ENCODE measurements around the gene PDGFRA. TPM values are rescaled to one million over a fixed set of nuclear protein-coding genes. Genes with fewer than 3 reads are reported as not detected.

PDGFRA gene
- polyA plus RNA-seq, 4 donors = 0.67 to 73.7 (median 7.7) TPM

DNA sequence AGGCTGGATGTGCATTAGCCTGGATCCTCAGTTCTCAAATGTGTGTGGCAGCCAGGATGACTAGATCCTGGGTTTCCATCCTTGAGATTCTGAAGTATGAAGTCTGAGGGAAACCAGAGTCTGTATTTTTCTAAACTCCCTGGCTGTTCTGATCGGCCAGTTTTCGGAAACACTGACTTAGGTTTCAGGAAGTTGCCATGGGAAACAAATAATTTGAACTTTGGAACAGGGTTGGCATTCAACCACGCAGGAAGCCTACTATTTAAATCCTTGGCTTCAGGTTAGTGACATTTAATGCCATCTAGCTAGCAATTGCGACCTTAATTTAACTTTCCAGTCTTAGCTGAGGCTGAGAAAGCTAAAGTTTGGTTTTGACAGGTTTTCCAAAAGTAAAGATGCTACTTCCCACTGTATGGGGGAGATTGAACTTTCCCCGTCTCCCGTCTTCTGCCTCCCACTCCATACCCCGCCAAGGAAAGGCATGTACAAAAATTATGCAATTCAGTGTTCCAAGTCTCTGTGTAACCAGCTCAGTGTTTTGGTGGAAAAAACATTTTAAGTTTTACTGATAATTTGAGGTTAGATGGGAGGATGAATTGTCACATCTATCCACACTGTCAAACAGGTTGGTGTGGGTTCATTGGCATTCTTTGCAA lies 67.6 kb downstream of the PDGFRA start:
- DNase-seq = peak in 1 of 2 donors; percentile 22
- no peak for FAIRE-seq
- peaks cover 0 to 15% of the 10 kb centered on the region in 2 donors for H3K9me3 ChIP-seq (ENCODE audit: control insufficient read depth in 2 of 2, insufficient read depth in 1 of 2, low read depth in 1 of 2, low read length in 1 of 2)
- H3K27me3 ChIP-seq (ENCODE audit: control insufficient read depth in 3 of 3, insufficient read depth in 3 of 3, low read length in 3 of 3) = no peaks in the 10 kb centered on the region
- peaks cover 0 to 9% (median 0%) of the 10 kb centered on the region in 3 donors for H3K36me3 ChIP-seq (ENCODE audit: control insufficient read depth in 3 of 3, insufficient read depth in 2 of 3, low read depth in 1 of 3, low read length in 3 of 3)
- H3K4me1 ChIP-seq (ENCODE audit: control insufficient read depth in 3 of 3, insufficient read depth in 2 of 3, low read depth in 1 of 3, low read length in 2 of 3) = no peaks in the 10 kb centered on the region
- no peak overlapping the region for H3K4me3 ChIP-seq (ENCODE audit: low read depth in 1 of 3, low read length in 3 of 3)
- 30 to 56% (median 47%) methylated on average over 7 of the region's 7 CpGs for WGBS, 3 donors
- H3K27ac ChIP-seq (ENCODE audit: low read depth in 1 of 3, low read length in 2 of 3) = no peak overlapping the region

GRCh38 chr4:54308110-54308509 lies 79.0 kb downstream of the PDGFRA start:
- no peak for FAIRE-seq
- H3K27ac ChIP-seq (ENCODE audit: low read depth in 1 of 3, low read length in 2 of 3) = no peak overlapping the region
- no peaks in the 10 kb centered on the region for H3K9me3 ChIP-seq (ENCODE audit: control insufficient read depth in 2 of 2, insufficient read depth in 1 of 2, low read depth in 1 of 2, low read length in 1 of 2)
- WGBS, 3 donors = 65 to 89% (median 67%) methylated on average over 2 of the region's 2 CpGs
- H3K4me3 ChIP-seq (ENCODE audit: low read depth in 1 of 3, low read length in 3 of 3) = no peak overlapping the region
- H3K27me3 ChIP-seq (ENCODE audit: control insufficient read depth in 3 of 3, insufficient read depth in 3 of 3, low read length in 3 of 3) = peaks cover 0 to 2% (median 0%) of the 10 kb centered on the region in 3 donors
- DNase-seq = no peak
- H3K36me3 ChIP-seq (ENCODE audit: control insufficient read depth in 3 of 3, insufficient read depth in 2 of 3, low read depth in 1 of 3, low read length in 3 of 3) = no peaks in the 10 kb centered on the region
- H3K4me1 ChIP-seq (ENCODE audit: control insufficient read depth in 3 of 3, insufficient read depth in 2 of 3, low read depth in 1 of 3, low read length in 2 of 3) = no peaks in the 10 kb centered on the region

DNA sequence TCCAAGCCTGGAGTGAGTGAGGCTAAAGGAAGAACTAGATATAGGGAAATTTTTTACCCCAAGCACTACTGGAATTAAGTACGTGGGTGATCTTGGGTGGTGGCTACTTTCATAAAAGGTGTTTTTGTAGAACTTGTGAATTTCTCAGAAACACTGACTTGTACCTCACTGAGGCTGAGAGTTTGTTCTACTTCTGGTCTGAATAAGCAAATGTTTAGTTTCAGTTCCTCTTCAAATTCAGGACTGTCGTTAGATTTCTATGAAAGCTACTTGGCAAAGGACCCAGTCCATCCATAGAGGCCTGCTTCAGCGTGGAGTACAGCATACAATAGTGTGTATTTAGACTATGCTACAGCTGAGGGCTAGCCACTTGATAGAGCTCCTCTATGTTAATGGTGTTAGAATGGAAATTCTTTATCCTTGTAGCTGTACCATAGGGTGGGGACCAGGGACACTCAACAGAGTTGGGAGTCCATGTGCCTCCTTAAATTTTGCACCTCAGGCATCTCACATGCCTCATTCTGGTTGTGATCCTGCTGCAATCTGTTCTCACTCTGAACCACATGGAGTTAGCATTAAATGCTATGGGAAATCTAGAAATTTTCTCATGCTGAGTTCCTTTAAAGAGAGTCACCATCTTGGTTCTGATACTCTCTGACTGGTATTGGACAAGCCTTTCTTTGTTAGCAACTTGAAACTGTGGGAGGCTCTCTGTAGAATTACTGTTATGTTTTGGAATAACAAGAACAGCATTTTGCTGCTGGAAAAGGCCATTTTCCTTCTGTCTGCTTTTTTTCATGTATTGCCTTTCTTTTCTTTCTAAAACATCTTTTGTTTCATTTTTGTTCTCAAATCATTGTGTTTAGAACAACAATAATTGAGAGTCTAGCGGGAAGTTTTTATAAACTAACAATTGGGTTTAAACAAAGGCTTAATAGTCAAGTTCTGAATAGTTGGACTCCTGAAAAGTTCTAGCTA lies 86.8 kb downstream of the PDGFRA start:
- 51 to 68% (median 58%) methylated on average over 4 of the region's 4 CpGs for WGBS, 3 donors
- Histone ChIP-seq H3K4me3 (ENCODE audit: low read depth in 1 of 3, low read length in 3 of 3) (no peak overlapping the region), H3K4me1 (ENCODE audit: control insufficient read depth in 3 of 3, insufficient read depth in 2 of 3, low read depth in 1 of 3, low read length in 2 of 3) (no peaks in the 10 kb centered on the region), H3K36me3 (ENCODE audit: control insufficient read depth in 3 of 3, insufficient read depth in 2 of 3, low read depth in 1 of 3, low read length in 3 of 3) (no peaks in the 10 kb centered on the region), H3K9me3 (ENCODE audit: control insufficient read depth in 2 of 2, insufficient read depth in 1 of 2, low read depth in 1 of 2, low read length in 1 of 2) (no peaks in the 10 kb centered on the region), H3K27ac (ENCODE audit: low read depth in 1 of 3, low read length in 2 of 3) (no peak overlapping the region), H3K27me3 (ENCODE audit: control insufficient read depth in 3 of 3, insufficient read depth in 3 of 3, low read length in 3 of 3) (no peaks in the 10 kb centered on the region)
- DNase-seq = no peak
- no peak for FAIRE-seq

DNA sequence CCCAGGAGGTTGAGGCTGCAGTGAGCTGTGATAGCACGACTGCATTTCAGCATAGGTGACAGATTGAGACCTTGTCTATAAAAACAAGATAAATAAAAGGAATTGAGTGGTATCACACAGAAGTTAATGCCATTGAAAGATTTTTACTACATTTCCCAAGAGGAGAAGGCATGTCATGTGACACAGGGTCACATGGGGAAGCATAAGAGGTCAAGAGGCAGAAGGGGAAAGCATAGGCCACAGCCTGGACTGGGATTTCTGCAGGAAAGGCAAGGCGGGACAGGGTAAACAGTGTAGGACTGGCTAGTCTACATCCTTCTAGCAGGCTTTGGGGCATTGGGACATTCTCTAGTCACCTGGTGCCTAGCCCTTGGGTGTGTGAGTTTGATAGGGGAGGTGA lies 88.6 kb downstream of the PDGFRA start:
- no peak for FAIRE-seq
- no peak for DNase-seq
- Histone ChIP-seq H3K36me3 (ENCODE audit: control insufficient read depth in 3 of 3, insufficient read depth in 2 of 3, low read depth in 1 of 3, low read length in 3 of 3) (no peaks in the 10 kb centered on the region), H3K27me3 (ENCODE audit: control insufficient read depth in 3 of 3, insufficient read depth in 3 of 3, low read length in 3 of 3) (no peaks in the 10 kb centered on the region), H3K9me3 (ENCODE audit: control insufficient read depth in 2 of 2, insufficient read depth in 1 of 2, low read depth in 1 of 2, low read length in 1 of 2) (no peaks in the 10 kb centered on the region), H3K27ac (ENCODE audit: low read depth in 1 of 3, low read length in 2 of 3) (no peak overlapping the region), H3K4me3 (ENCODE audit: low read depth in 1 of 3, low read length in 3 of 3) (no peak overlapping the region), H3K4me1 (ENCODE audit: control insufficient read depth in 3 of 3, insufficient read depth in 2 of 3, low read depth in 1 of 3, low read length in 2 of 3) (no peaks in the 10 kb centered on the region)
- WGBS, 3 donors = 62 to 92% (median 82%) methylated on average over 2 of the region's 2 CpGs

GRCh38 chr4:54318904-54319303 lies 89.8 kb downstream of the PDGFRA start:
- no peaks in the 10 kb centered on the region for H3K4me1 ChIP-seq (ENCODE audit: control insufficient read depth in 3 of 3, insufficient read depth in 2 of 3, low read depth in 1 of 3, low read length in 2 of 3)
- H3K36me3 ChIP-seq (ENCODE audit: control insufficient read depth in 3 of 3, insufficient read depth in 2 of 3, low read depth in 1 of 3, low read length in 3 of 3) = no peaks in the 10 kb centered on the region
- WGBS, 3 donors = 28 to 34% (median 30%) methylated on average over 5 of the region's 5 CpGs
- H3K9me3 ChIP-seq (ENCODE audit: control insufficient read depth in 2 of 2, insufficient read depth in 1 of 2, low read depth in 1 of 2, low read length in 1 of 2) = no peaks in the 10 kb centered on the region
- no peak overlapping the region for H3K4me3 ChIP-seq (ENCODE audit: low read depth in 1 of 3, low read length in 3 of 3)
- no peaks in the 10 kb centered on the region for H3K27me3 ChIP-seq (ENCODE audit: control insufficient read depth in 3 of 3, insufficient read depth in 3 of 3, low read length in 3 of 3)
- FAIRE-seq (no peak), DNase-seq (peak; percentile 15 to 23)
- H3K27ac ChIP-seq (ENCODE audit: low read depth in 1 of 3, low read length in 2 of 3) = no peak overlapping the region

DNA sequence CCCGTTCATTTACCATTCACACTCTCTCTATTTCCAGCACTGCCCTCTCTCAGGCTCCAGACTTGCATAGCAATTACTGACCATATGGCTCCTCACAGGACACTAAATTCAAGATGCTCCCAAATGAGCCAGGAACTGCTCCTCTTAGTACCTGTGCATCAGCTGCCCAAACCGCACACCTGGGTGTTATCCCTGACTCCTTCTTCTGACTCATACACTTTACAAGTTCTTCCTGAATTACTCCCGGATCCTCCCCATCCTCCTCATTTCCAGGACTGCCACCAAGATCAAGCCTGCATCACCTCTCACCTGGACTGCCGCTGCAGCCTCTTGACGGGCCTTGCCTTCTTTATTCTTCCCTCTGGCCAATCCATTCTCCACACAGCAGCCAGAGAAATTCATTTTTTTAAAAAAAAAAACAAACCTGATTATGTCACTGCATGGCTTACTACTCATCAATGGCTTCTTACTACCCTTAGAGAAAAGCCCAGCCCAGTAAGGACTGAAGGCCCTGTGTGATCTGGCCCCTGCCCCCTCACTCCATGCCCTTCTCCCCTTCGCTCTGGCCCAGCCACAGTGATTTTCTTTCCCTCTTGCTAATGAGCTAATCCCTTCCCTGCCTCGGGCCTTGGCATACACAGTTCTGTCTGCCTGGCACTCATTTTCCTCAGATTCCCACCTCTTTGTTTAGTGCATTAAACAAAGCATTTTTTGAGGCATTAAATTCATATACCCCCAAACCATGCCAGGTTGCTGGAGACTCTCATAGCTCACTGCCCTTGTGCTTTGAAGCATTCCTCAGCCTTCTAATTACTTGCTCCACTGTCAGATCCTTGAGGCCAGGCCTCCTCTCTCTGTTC lies 92.0 kb downstream of the PDGFRA start:
- Histone ChIP-seq H3K36me3 (ENCODE audit: control insufficient read depth in 3 of 3, insufficient read depth in 2 of 3, low read depth in 1 of 3, low read length in 3 of 3) (no peaks in the 10 kb centered on the region), H3K4me3 (ENCODE audit: low read depth in 1 of 3, low read length in 3 of 3) (no peak overlapping the region), H3K9me3 (ENCODE audit: control insufficient read depth in 2 of 2, insufficient read depth in 1 of 2, low read depth in 1 of 2, low read length in 1 of 2) (no peaks in the 10 kb centered on the region), H3K4me1 (ENCODE audit: control insufficient read depth in 3 of 3, insufficient read depth in 2 of 3, low read depth in 1 of 3, low read length in 2 of 3) (no peaks in the 10 kb centered on the region), H3K27ac (ENCODE audit: low read depth in 1 of 3, low read length in 2 of 3) (no peak overlapping the region), H3K27me3 (ENCODE audit: control insufficient read depth in 3 of 3, insufficient read depth in 3 of 3, low read length in 3 of 3) (no peaks in the 10 kb centered on the region)
- DNase-seq (no peak), FAIRE-seq (no peak)
- whole genome bisulfite sequencing, 3 donors = 73 to 86% (median 81%) methylated on average over 7 of the region's 7 CpGs

DNA sequence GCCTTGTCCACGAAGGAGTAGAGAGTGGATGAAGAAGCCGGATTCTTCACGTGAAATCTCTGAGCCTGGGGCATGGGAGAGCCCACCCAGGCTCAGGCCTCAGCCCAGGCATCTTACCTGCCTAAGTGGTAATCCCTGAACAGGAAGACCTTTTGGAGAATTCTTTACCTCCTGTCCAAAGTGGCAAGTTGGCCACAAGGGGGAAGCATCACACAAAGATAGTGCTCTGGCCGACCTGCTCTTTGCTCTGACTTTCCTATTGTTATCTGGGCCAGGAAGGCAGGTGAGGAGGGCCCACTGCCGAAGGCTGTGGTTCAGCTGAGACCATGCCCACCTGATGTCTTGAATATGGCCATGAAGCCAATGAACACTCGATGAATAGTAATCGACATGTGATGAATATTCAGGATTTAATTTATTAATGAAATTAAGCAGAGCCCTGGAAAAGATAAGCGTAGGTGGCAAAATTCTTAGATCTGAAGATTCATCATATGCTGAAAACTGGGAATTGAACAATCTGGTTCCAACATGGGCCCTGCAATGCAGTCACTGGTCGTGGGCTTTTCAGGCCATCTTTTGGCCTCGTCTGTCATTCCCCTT lies 93.8 kb downstream of the PDGFRA start:
- FAIRE-seq (no peak), DNase-seq (peak; percentile 70 to 76)
- no peaks in the 10 kb centered on the region for H3K4me1 ChIP-seq (ENCODE audit: control insufficient read depth in 3 of 3, insufficient read depth in 2 of 3, low read depth in 1 of 3, low read length in 2 of 3)
- 28 to 40% (median 35%) methylated on average over 10 of the region's 10 CpGs for WGBS, 3 donors
- H3K9me3 ChIP-seq (ENCODE audit: control insufficient read depth in 2 of 2, insufficient read depth in 1 of 2, low read depth in 1 of 2, low read length in 1 of 2) = no peaks in the 10 kb centered on the region
- H3K4me3 ChIP-seq (ENCODE audit: low read depth in 1 of 3, low read length in 3 of 3) = no peak overlapping the region
- H3K27ac ChIP-seq (ENCODE audit: low read depth in 1 of 3, low read length in 2 of 3) = no peak overlapping the region
- no peaks in the 10 kb centered on the region for H3K36me3 ChIP-seq (ENCODE audit: control insufficient read depth in 3 of 3, insufficient read depth in 2 of 3, low read depth in 1 of 3, low read length in 3 of 3)
- H3K27me3 ChIP-seq (ENCODE audit: control insufficient read depth in 3 of 3, insufficient read depth in 3 of 3, low read length in 3 of 3) = no peaks in the 10 kb centered on the region

DNA sequence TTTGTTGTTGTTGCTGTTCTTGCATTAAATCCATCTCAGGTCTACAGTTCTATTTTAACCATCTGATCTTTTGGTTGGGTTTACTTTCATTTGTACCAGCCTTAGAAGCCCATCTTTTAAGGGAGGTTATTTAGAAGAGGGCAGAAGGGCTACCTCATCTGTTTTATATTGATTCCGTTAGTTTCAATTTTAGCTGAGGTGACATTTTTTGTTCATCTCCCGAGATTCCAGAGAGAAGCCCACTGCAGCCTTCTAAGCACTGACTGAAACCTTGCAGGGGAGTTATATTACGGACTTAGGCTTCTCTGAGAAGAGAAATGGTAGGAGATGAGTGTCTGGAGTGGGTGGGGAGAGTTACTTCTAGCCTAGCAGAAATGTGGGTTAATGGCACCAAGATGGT lies 101.8 kb downstream of the PDGFRA start:
- H3K4me3 ChIP-seq (ENCODE audit: low read depth in 1 of 3, low read length in 3 of 3) = no peak overlapping the region
- no peak overlapping the region for H3K27ac ChIP-seq (ENCODE audit: low read depth in 1 of 3, low read length in 2 of 3)
- WGBS, 3 donors = 81 to 90% (median 89%) methylated on average over 3 of the region's 3 CpGs
- FAIRE-seq = no peak
- H3K36me3 ChIP-seq (ENCODE audit: control insufficient read depth in 3 of 3, insufficient read depth in 2 of 3, low read depth in 1 of 3, low read length in 3 of 3) = no peaks in the 10 kb centered on the region
- peaks cover 0 to 5% (median 0%) of the 10 kb centered on the region in 3 donors for H3K27me3 ChIP-seq (ENCODE audit: control insufficient read depth in 3 of 3, insufficient read depth in 3 of 3, low read length in 3 of 3)
- no peak for DNase-seq
- no peaks in the 10 kb centered on the region for H3K4me1 ChIP-seq (ENCODE audit: control insufficient read depth in 3 of 3, insufficient read depth in 2 of 3, low read depth in 1 of 3, low read length in 2 of 3)
- no peaks in the 10 kb centered on the region for H3K9me3 ChIP-seq (ENCODE audit: control insufficient read depth in 2 of 2, insufficient read depth in 1 of 2, low read depth in 1 of 2, low read length in 1 of 2)
